Caco-2 (cell line): ENCODE measurements around the gene PRSS23. TPM values are rescaled to one million over a fixed set of nuclear protein-coding genes. Genes with fewer than 3 reads are reported as not detected.

ENCODE experiments used
- Bru-seq: library from RNA; stranded (reverse); fragments of 400-500 nt; gene quantifications from one replicate; lab custom pipeline; 2021; lab: Mats Ljungman, UMichigan
- BruChase-seq, 2 experiments: library from RNA; stranded (reverse); fragments of 400-500 nt; gene quantifications; one replicate each; lab custom pipeline; 2021; lab: Mats Ljungman, UMichigan
- BruUV-seq: library from RNA; stranded (reverse); fragments of 400-500 nt; replicated peaks from 2 replicates; lab custom pipeline; 2021; lab: Mats Ljungman, UMichigan
- CTCF ChIA-PET: fragments of 300-600 bp; sonication (Branson Sonifier 250); formaldehyde crosslinking; loops from one replicate; lab custom pipeline; 2022; ENCODE audit warnings: antibody characterized with exemption; lab: Charles Lee
- POLR2A ChIA-PET: fragments of 300-600 bp; sonication (Branson Sonifier 250); formaldehyde crosslinking; loops from one replicate; lab custom pipeline; 2022; ENCODE audit warnings: antibody characterized with exemption; lab: Charles Lee
- DNase-seq, 2 experiments: peaks; one replicate each; pipeline versions ENCODE4 v3.0.0 to v3.0.0-alpha.2; 2020 to 2022
- H3K27me3 ChIP-seq: replicated peaks from 2 replicates; pipeline ENCODE4 v1.6.0; 2011; ENCODE audit warnings: low read length; ENCODE audit not compliant: control insufficient read depth, insufficient read depth
- H3K36me3 ChIP-seq: 2 replicates; pipeline ENCODE4 v1.5.1; 2011; ENCODE audit warnings: low read length; ENCODE audit not compliant: control insufficient read depth, insufficient read depth
- H3K4me1 ChIP-seq: fragments of 250-450 bp; sonication (Bioruptor Pico); 2 replicates; pipeline ENCODE4 v1.5.1; 2020; ENCODE audit warnings: mild to moderate bottlenecking
- H3K4me3 ChIP-seq: 2 replicates; pipeline ENCODE4 v1.5.1; 2011; ENCODE audit warnings: low read depth, mild to moderate bottlenecking, control low read depth, low read length
- H3K9me3 ChIP-seq: fragments of 250-450 bp; sonication (Bioruptor Pico); 2 replicates; pipeline ENCODE4 v1.5.1; 2020; ENCODE audit warnings: mild to moderate bottlenecking, moderate library complexity
- H3K27ac Mint-ChIP-seq: one replicate; pipeline ENCODE4 v1.8.0; 2022; ENCODE audit warnings: mixed read lengths; ENCODE audit not compliant: unreplicated experiment
- H3K27me3 Mint-ChIP-seq: one replicate; pipeline ENCODE4 v1.8.0; 2022; ENCODE audit warnings: mixed read lengths; ENCODE audit not compliant: insufficient read depth, unreplicated experiment
- H3K36me3 Mint-ChIP-seq: one replicate; pipeline ENCODE4 v1.8.0; 2022; ENCODE audit warnings: mild to moderate bottlenecking, mixed read lengths; ENCODE audit not compliant: insufficient read depth, unreplicated experiment
- H3K4me1 Mint-ChIP-seq: one replicate; pipeline ENCODE4 v1.8.0; 2022; ENCODE audit warnings: low read depth, mixed read lengths; ENCODE audit not compliant: unreplicated experiment
- H3K4me3 Mint-ChIP-seq: one replicate; pipeline ENCODE4 v1.8.0; 2022; ENCODE audit warnings: mild to moderate bottlenecking, moderate library complexity, mixed read lengths; ENCODE audit not compliant: unreplicated experiment
- H3K9me3 Mint-ChIP-seq: one replicate; pipeline ENCODE4 v1.8.0; 2022; ENCODE audit warnings: mixed read lengths; ENCODE audit not compliant: unreplicated experiment
- intact Hi-C: fragments of 100-400 bp; cut with micrococcal nuclease; formaldehyde crosslinking; loops from one replicate; pipeline ENCODE4 v1.10.0; 2022; ENCODE audit not compliant: unreplicated experiment
- long read RNA-seq: library from polyadenylated mRNA; stranded (forward); transcript quantifications from one replicate; pipeline ENCODE4 v2.0.0, GENCODE V29; 2022
- total RNA-seq: library from RNA; stranded (reverse); gene quantifications from 2 replicates; pipeline ENCODE4 v1.2.3, GENCODE V29; 2022
- TF ChIP-seq, protein P1 (sequence below), 2 experiments: fragments of 200-600 bp in 1 of 2; IDR thresholded peaks; 1 replicate in 1 of 2; 2 replicates in 1 of 2; pipeline versions ENCODE4 v1.5.1 to v1.8.0; 2011 to 2022; ENCODE audit warnings: antibody characterized with exemption in 1 of 2, control low read depth in 1 of 2, inconsistent platforms in 1 of 2, low read depth in 1 of 2, low read length in 1 of 2, mild to moderate bottlenecking in 1 of 2, moderate library complexity in 1 of 2; ENCODE audit not compliant: insufficient read depth in 1 of 2, severe bottlenecking in 1 of 2, unreplicated experiment in 1 of 2

Gene PRSS23
- 400 and 432 TPM in 2 replicates for total RNA-seq
- Bru-seq, nascent RNA = percentile 89 among the genes with signal in this experiment
- percentile 94 among the genes with signal in this experiment for BruChase-seq, experiment 1, labeled RNA remaining after a 2-hour chase
- percentile 95 among the genes with signal in this experiment for BruChase-seq, experiment 2, labeled RNA remaining after a 6-hour chase
- long read RNA-seq, full-length matches to known transcripts = 1,570 of 1,855 reads
- long read RNA-seq, partial matches to known transcripts = 2 of 1,855 reads
- long read RNA-seq, other reads (novel, unspliced or antisense) = 283 of 1,855 reads

DNA sequence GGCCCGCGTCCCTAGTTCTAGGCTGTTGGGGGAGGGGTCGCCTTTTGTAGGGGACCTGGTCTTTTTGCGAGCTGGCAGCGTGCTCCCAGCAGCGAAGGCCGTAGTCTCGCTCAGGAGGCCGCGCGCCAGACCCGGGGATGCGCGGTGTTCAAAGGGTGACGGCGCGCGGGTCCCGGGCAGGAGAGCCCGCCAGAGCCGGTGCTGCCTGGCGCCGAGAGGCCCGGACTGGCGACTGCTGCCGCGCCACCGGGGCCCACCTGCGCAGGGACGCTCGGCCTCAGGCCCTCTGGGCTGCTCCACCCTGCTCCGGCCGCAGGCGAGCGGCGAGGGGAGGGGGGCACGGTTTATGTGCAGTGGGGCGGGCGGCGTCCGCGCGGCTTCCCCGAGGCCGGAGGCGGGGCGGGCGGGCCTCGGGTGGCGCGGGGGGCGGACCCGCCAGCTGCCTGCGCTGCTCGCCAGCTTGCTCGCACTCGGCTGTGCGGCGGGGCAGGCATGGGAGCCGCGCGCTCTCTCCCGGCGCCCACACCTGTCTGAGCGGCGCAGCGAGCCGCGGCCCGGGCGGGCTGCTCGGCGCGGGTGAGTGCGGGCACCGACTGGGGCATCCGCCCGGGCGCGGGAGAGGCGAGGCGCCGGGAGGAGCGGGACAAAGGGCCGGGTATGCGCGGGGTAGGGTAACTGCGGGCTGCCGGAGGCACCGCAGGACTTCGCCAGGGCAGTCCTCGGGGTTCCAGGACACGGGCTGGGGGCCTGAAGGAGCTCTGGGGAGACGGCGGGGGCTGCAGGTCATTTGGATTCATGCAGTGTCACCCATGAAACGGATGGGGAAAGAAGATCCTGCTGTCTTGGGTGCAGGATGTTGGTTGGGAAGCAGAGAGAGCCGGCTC lies at the start of gene PRSS23:
Gene PRSS23 (plus strand): TSS at position 467 of the 884 bp plus-strand sequence. CDS start 7,102 bp downstream, outside the sequence.
- Mint-ChIP-seq H3K27ac (peak within 1 kb of the TSS; percentile 99), H3K4me1 (peaks cover 68% of the 10 kb centered on the region), H3K9me3 (no peaks in the 10 kb centered on the region), H3K36me3 (peaks cover 67% of the 10 kb centered on the region), H3K4me3 (peak within 1 kb of the TSS; percentile 95), H3K27me3 (no peaks in the 10 kb centered on the region)
- intact Hi-C loops = loop anchor here (1.0 to 2.0 kb wide), 2 partner anchors 31 to 60 kb away; no protein-coding TSS in a partner anchor
- Histone ChIP-seq H3K9me3 (no peaks in the 10 kb centered on the region), H3K4me1 (peaks cover 80% of the 10 kb centered on the region), H3K4me3 (peak within 1 kb of the TSS; percentile 89), H3K36me3 (0 out of 2 replicates have a peak, but pooled peaks cover 2% of the 10 kb centered on the region), H3K27me3 (no peaks in the 10 kb centered on the region)
- ChIA-PET CTCF (interaction anchor here (0.6 to 4.6 kb wide), 12 partner anchors 9 to 562 kb away, joined by 3 to 39 read pairs (median 4); no protein-coding TSS in a partner anchor), POLR2A (interaction anchor here (0.6 to 4.0 kb wide), 14 partner anchors 9 to 301 kb away, joined by 3 to 32 read pairs (median 6); partner anchors contain the start of gene ME3)
- TF ChIP-seq, protein P1, sequence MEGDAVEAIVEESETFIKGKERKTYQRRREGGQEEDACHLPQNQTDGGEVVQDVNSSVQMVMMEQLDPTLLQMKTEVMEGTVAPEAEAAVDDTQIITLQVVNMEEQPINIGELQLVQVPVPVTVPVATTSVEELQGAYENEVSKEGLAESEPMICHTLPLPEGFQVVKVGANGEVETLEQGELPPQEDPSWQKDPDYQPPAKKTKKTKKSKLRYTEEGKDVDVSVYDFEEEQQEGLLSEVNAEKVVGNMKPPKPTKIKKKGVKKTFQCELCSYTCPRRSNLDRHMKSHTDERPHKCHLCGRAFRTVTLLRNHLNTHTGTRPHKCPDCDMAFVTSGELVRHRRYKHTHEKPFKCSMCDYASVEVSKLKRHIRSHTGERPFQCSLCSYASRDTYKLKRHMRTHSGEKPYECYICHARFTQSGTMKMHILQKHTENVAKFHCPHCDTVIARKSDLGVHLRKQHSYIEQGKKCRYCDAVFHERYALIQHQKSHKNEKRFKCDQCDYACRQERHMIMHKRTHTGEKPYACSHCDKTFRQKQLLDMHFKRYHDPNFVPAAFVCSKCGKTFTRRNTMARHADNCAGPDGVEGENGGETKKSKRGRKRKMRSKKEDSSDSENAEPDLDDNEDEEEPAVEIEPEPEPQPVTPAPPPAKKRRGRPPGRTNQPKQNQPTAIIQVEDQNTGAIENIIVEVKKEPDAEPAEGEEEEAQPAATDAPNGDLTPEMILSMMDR (IDR thresholded peaks at IDR 0.05; ENCODE audit: insufficient read depth in 1 of 2, low read depth in 1 of 2, low read length in 1 of 2, severe bottlenecking in 1 of 2, unreplicated experiment in 1 of 2) = no peak
- peak; percentile 95 to 98 for DNase-seq
- BruUV-seq = no TSS peak

DNA sequence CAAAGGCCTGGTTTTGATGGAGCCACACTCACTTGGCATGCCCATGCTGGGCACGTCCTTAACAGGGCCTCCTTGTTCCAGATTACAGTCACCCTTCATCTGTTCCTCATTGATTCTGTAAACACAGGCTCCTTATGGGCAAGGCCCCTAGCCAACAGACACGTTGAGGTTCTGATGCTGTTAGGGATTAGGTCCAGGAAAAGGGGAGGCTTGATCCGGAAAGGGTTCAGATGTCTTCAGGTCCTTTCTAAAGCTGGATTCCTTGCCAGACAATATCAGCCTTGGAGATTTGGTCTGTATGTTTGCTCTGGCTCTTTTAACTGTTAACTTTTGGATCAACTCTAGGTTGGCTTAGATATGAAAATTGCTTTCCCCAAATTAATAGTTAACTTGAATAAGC lies 46.9 kb upstream of the PRSS23 start:
- H3K27me3 ChIP-seq = no peaks in the 10 kb centered on the region
- no TSS peak for BruUV-seq
- peaks cover 22% of the 10 kb centered on the region for H3K4me1 ChIP-seq
- H3K27me3 Mint-ChIP-seq = no peaks in the 10 kb centered on the region
- intact Hi-C loops = loop anchor here (1.0 kb wide), 1 partner anchor 17 kb away; no protein-coding TSS in a partner anchor
- H3K27ac Mint-ChIP-seq = peak overlapping the region; percentile 34
- peaks cover 35% of the 10 kb centered on the region for H3K4me1 Mint-ChIP-seq
- H3K36me3 Mint-ChIP-seq = no peaks in the 10 kb centered on the region
- no peak overlapping the region for H3K4me3 Mint-ChIP-seq
- H3K36me3 ChIP-seq = no peaks in the 10 kb centered on the region
- CTCF ChIA-PET = no interaction called here
- DNase-seq = no peak
- POLR2A ChIA-PET = no interaction called here
- no peaks in the 10 kb centered on the region for H3K9me3 Mint-ChIP-seq
- 0 out of 2 replicates have a peak, but pooled peaks cover 3% of the 10 kb centered on the region for H3K9me3 ChIP-seq
- no peak overlapping the region for H3K4me3 ChIP-seq
- TF ChIP-seq, protein P1 (IDR thresholded peaks at IDR 0.05; ENCODE audit: insufficient read depth in 1 of 2, low read depth in 1 of 2, low read length in 1 of 2, severe bottlenecking in 1 of 2, unreplicated experiment in 1 of 2) = no peak

DNA sequence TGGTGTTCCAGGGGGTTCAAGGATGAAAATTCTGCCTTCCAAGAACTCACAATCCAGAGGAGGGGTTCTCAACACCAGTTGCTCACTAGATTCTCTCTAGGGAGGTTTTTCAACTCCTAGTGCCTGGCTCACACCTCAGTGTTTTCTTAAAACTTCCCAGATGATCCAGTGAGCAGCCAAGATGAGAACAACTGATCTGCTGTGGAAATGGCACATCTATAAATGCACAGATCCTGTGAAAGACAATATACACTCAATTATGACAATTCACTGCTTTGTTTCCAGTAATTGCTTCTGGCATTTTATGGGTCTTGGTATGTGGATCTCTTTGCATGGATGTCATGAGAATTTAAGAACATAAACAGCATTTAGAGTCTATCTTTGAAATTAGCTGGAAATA lies 45.2 kb upstream of the PRSS23 start:
- POLR2A ChIA-PET = interaction anchor here (0.6 to 1.1 kb wide), 2 partner anchors 11 to 44 kb away, joined by 3 read pairs; no protein-coding TSS in a partner anchor
- TF ChIP-seq, protein P1 (IDR thresholded peaks at IDR 0.05; ENCODE audit: insufficient read depth in 1 of 2, low read depth in 1 of 2, low read length in 1 of 2, severe bottlenecking in 1 of 2, unreplicated experiment in 1 of 2) = no peak
- Mint-ChIP-seq H3K4me3 (no peak overlapping the region), H3K36me3 (no peaks in the 10 kb centered on the region), H3K27ac (no peak overlapping the region), H3K4me1 (peaks cover 25% of the 10 kb centered on the region), H3K9me3 (no peaks in the 10 kb centered on the region), H3K27me3 (no peaks in the 10 kb centered on the region)
- intact Hi-C loops = no loop called here
- BruUV-seq = no TSS peak
- Histone ChIP-seq H3K4me3 (no peak overlapping the region), H3K36me3 (no peaks in the 10 kb centered on the region), H3K9me3 (0 out of 2 replicates have a peak, but pooled peaks cover 3% of the 10 kb centered on the region), H3K4me1 (peaks cover 17% of the 10 kb centered on the region), H3K27me3 (no peaks in the 10 kb centered on the region)
- CTCF ChIA-PET = interaction anchor here (0.6 to 1.5 kb wide), 2 partner anchors 19 to 1215 kb away, joined by 3 read pairs; no protein-coding TSS in a partner anchor
- DNase-seq = no peak
